ENCODE data around the gene CACNA2D3.

The CACNA2D3 gene

GRCh38 chr3:54665016-54665600 is 542.8 kb downstream of the CACNA2D3 start:
- no peak overlapping the region for H3K4me3 ChIP-seq (ENCODE audit: low read length)
- no peak for DNase-seq (ENCODE audit: low read depth)
- no peak for TF ChIP-seq CTCF (IDR thresholded peaks at IDR 0.05; ENCODE audit: insufficient read depth, low read depth, low read length, missing control alignments)

GRCh38 chr3:54668236-54668635 is 545.9 kb downstream of the CACNA2D3 start:
- no peak for TF ChIP-seq CTCF (IDR thresholded peaks at IDR 0.05; ENCODE audit: insufficient read depth, low read depth, low read length, missing control alignments)
- no peak overlapping the region for H3K4me3 ChIP-seq (ENCODE audit: low read length)
- no peak for DNase-seq (ENCODE audit: low read depth)

- no peak for TF ChIP-seq CTCF (IDR thresholded peaks at IDR 0.05; ENCODE audit: insufficient read depth, low read depth, low read length, missing control alignments)
- DNase-seq (ENCODE audit: low read depth), result no peak
- H3K4me3 ChIP-seq (ENCODE audit: low read length), result no peak overlapping the region
Observed at GRCh38 chr3:54670201-54671000, 548.0 kb downstream of the CACNA2D3 start.

- DNase-seq (ENCODE audit: low read depth), result no peak
- no peak for TF ChIP-seq CTCF (IDR thresholded peaks at IDR 0.05; ENCODE audit: insufficient read depth, low read depth, low read length, missing control alignments)
- H3K4me3 ChIP-seq (ENCODE audit: low read length), result no peak overlapping the region
Observed at GRCh38 chr3:54671511-54671910, 549.2 kb downstream of the CACNA2D3 start.

- no peak overlapping the region for H3K4me3 ChIP-seq (ENCODE audit: low read length)
- no peak for TF ChIP-seq CTCF (IDR thresholded peaks at IDR 0.05; ENCODE audit: insufficient read depth, low read depth, low read length, missing control alignments)
Observed at GRCh38 chr3:54676087-54676486, 553.7 kb downstream of the CACNA2D3 start.

GRCh38 chr3:54681706-54682105 is 559.4 kb downstream of the CACNA2D3 start:
- no peak for TF ChIP-seq CTCF (IDR thresholded peaks at IDR 0.05; ENCODE audit: insufficient read depth, low read depth, low read length, missing control alignments)
- no peak overlapping the region for H3K4me3 ChIP-seq (ENCODE audit: low read length)
- no peak for DNase-seq (ENCODE audit: low read depth)

More at GRCh38 chr3:54676087-54676486, 553.7 kb downstream of the CACNA2D3 start:
- DNase-seq (ENCODE audit: low read depth), result no peak

Data from epithelial cell of esophagus (primary cell).